Trophoblast cell (in vitro differentiated cells and primary cell): Measurements from ENCODE around the gene NADK.

Experiments used
- DNase-seq, 2 donors: peaks; one replicate each; pipeline ENCODE4 v3.0.0-alpha.2; 2016
- H2AFZ ChIP-seq: 2 replicates; pipeline ENCODE4 v1.6.1; 2013; ENCODE audit warnings: low read length, moderate library complexity, mild to moderate bottlenecking; ENCODE audit not compliant: insufficient read depth, poor library complexity
- H2AK5ac ChIP-seq: 2 replicates; pipeline ENCODE4 v1.6.1; 2013; ENCODE audit warnings: mild to moderate bottlenecking, low read length
- H2BK120ac ChIP-seq: 2 replicates; pipeline ENCODE4 v1.6.1; 2013; ENCODE audit warnings: low read length, mild to moderate bottlenecking, moderate library complexity; ENCODE audit not compliant: insufficient read depth, poor library complexity
- H2BK12ac ChIP-seq: 2 replicates; pipeline ENCODE4 v1.6.1; 2013; ENCODE audit warnings: mild to moderate bottlenecking, low read length, moderate library complexity
- H2BK5ac ChIP-seq: 2 replicates; pipeline ENCODE4 v1.6.1; 2013; ENCODE audit warnings: low read length, low read depth, moderate library complexity, mild to moderate bottlenecking; ENCODE audit not compliant: poor library complexity
- H3K14ac ChIP-seq: 2 replicates; pipeline ENCODE4 v1.6.1; 2013; ENCODE audit warnings: mild to moderate bottlenecking, low read length
- H3K18ac ChIP-seq: 2 replicates; pipeline ENCODE4 v1.6.1; 2013; ENCODE audit warnings: mild to moderate bottlenecking, low read length
- H3K23ac ChIP-seq: 2 replicates; pipeline ENCODE4 v1.6.1; 2013; ENCODE audit warnings: low read length
- H3K27ac ChIP-seq: 2 replicates; pipeline ENCODE4 v1.5.1; 2013; ENCODE audit warnings: low read depth, mild to moderate bottlenecking, inconsistent platforms, low read length, moderate library complexity
- H3K27me3 ChIP-seq: 2 replicates; pipeline ENCODE4 v1.6.1; 2013; ENCODE audit warnings: inconsistent platforms, mild to moderate bottlenecking, low read length, moderate library complexity; ENCODE audit not compliant: insufficient read depth
- H3K36me3 ChIP-seq, 2 experiments: 1 replicate in 1 of 2; 2 replicates in 1 of 2; pipeline ENCODE4 v1.6.1; 2013; ENCODE audit warnings: low read length in 2 of 2, mild to moderate bottlenecking in 2 of 2, moderate library complexity in 1 of 2; ENCODE audit not compliant: insufficient read depth in 2 of 2, control insufficient read depth in 1 of 2
- H3K4ac ChIP-seq: 2 replicates; pipeline ENCODE4 v1.6.1; 2013; ENCODE audit warnings: low read depth, mild to moderate bottlenecking, low read length, moderate library complexity
- H3K4me1 ChIP-seq, 2 experiments: 1 replicate in 1 of 2; 2 replicates in 1 of 2; pipeline ENCODE4 v1.6.1; 2013; ENCODE audit warnings: low read length in 2 of 2, mild to moderate bottlenecking in 2 of 2, moderate library complexity in 1 of 2; ENCODE audit not compliant: insufficient read depth in 2 of 2, control insufficient read depth in 1 of 2
- H3K4me2 ChIP-seq: 2 replicates; pipeline ENCODE4 v1.6.1; 2013; ENCODE audit warnings: inconsistent platforms, mild to moderate bottlenecking, low read length, moderate library complexity
- H3K4me3 ChIP-seq: 2 replicates; pipeline ENCODE4 v1.5.1; 2013; ENCODE audit warnings: mild to moderate bottlenecking, low read depth, low read length, inconsistent platforms
- H3K79me1 ChIP-seq: one replicate; pipeline ENCODE4 v1.6.1; 2013; ENCODE audit warnings: low read length
- H3K79me2 ChIP-seq: 2 replicates; pipeline ENCODE4 v1.6.1; 2013; ENCODE audit warnings: low read length, mild to moderate bottlenecking; ENCODE audit not compliant: control insufficient read depth, insufficient read depth, poor library complexity
- H3K9ac ChIP-seq: 2 replicates; pipeline ENCODE4 v1.6.1; 2013; ENCODE audit warnings: mild to moderate bottlenecking, low read length
- H3K9me3 ChIP-seq: 2 replicates; pipeline ENCODE4 v1.6.1; 2013; ENCODE audit warnings: low read depth, mild to moderate bottlenecking, control low read depth, inconsistent platforms, low read length; ENCODE audit not compliant: insufficient read depth
- H4K12ac ChIP-seq: 2 replicates; pipeline ENCODE4 v1.6.1; 2013; ENCODE audit warnings: low read depth, mild to moderate bottlenecking, low read length, moderate library complexity
- H4K8ac ChIP-seq: 2 replicates; pipeline ENCODE4 v1.6.1; 2013; ENCODE audit warnings: low read depth, mild to moderate bottlenecking, low read length, moderate library complexity
- H4K91ac ChIP-seq: one replicate; pipeline ENCODE4 v1.6.1; 2013; ENCODE audit warnings: low read depth, mild to moderate bottlenecking, low read length, moderate library complexity
- WGBS: extraction: QIAGEN DNeasy Blood & Tissue Kit; methylation state at CpG from one replicate; pipeline ENCODE4 v1.1.7; 2013; ENCODE audit warnings: missing lambda C conversion rate; ENCODE audit not compliant: insufficient read length, insufficient coverage; ENCODE audit errors: extremely low coverage; 5-methylcytosine and 5-hydroxymethylcytosine counted together

Gene NADK

GRCh38 chr1:1757422-1758058 lies 20.7 kb downstream of the NADK start:
- no peak for DNase-seq
- peaks cover 4% of the 10 kb centered on the region for H3K79me1 ChIP-seq
- H2AFZ ChIP-seq: no peak overlapping the region
- no peak overlapping the region for H3K23ac ChIP-seq
- no peak overlapping the region for H3K9ac ChIP-seq
- H3K9me3 ChIP-seq: peaks cover 2% of the 10 kb centered on the region
- peak overlapping the region; percentile 72 for H4K91ac ChIP-seq
- H2BK12ac ChIP-seq: no peak overlapping the region
- no peak overlapping the region for H2BK5ac ChIP-seq
- H3K79me2 ChIP-seq: peaks cover 3% of the 10 kb centered on the region
- H2AK5ac ChIP-seq: peak overlapping the region; percentile 32
- no CpG with 5 or more reads among the region's 25 CpGs for WGBS
- H3K18ac ChIP-seq: peak overlapping the region; percentile 26
- peaks cover 3 to 7% of the 10 kb centered on the region in 2 experiments for H3K4me1 ChIP-seq
- H4K8ac ChIP-seq: no peak overlapping the region
- no peak overlapping the region for H2BK120ac ChIP-seq
- no peak overlapping the region for H3K27ac ChIP-seq
- H3K27me3 ChIP-seq: no peaks in the 10 kb centered on the region
- H3K36me3 ChIP-seq: peaks cover 84 to 93% of the 10 kb centered on the region in 2 experiments
- no peak overlapping the region for H3K4ac ChIP-seq
- no peak overlapping the region for H3K4me3 ChIP-seq
- peak overlapping the region; percentile 22 for H4K12ac ChIP-seq
- no peak overlapping the region for H3K14ac ChIP-seq
- no peak overlapping the region for H3K4me2 ChIP-seq

- no CpG with 5 or more reads among the region's 33 CpGs for whole genome bisulfite sequencing
- peaks cover 4% of the 10 kb centered on the region for H3K79me1 ChIP-seq
Measured at GRCh38 chr1:1756661-1757421, 21.4 kb downstream of the NADK start.

GRCh38 chr1:1755852-1756251 lies 22.4 kb downstream of the NADK start:
- Histone ChIP-seq H2BK120ac (no peak overlapping the region), H3K4ac (no peak overlapping the region), H2AK5ac (no peak overlapping the region), H3K79me1 (peaks cover 4% of the 10 kb centered on the region), H3K23ac (no peak overlapping the region), H3K79me2 (peaks cover 3% of the 10 kb centered on the region), H3K9me3 (peaks cover 2% of the 10 kb centered on the region), H3K4me1 (peaks cover 3 to 7% of the 10 kb centered on the region in 2 experiments), H4K8ac (no peak overlapping the region), H2BK12ac (no peak overlapping the region), H2BK5ac (no peak overlapping the region), H3K27me3 (no peaks in the 10 kb centered on the region), H3K9ac (no peak overlapping the region), H3K4me3 (no peak overlapping the region), H4K12ac (no peak overlapping the region), H3K14ac (no peak overlapping the region), H4K91ac (no peak overlapping the region), H3K27ac (no peak overlapping the region), H3K4me2 (no peak overlapping the region), H3K36me3 (peaks cover 73 to 85% of the 10 kb centered on the region in 2 experiments), H2AFZ (no peak overlapping the region), H3K18ac (no peak overlapping the region)
- no peak for DNase-seq
- WGBS: no CpG with 5 or more reads among the region's 15 CpGs

More at GRCh38 chr1:1756661-1757421, 21.4 kb downstream of the NADK start:
- Histone ChIP-seq H3K4me2 (no peak overlapping the region), H3K27ac (no peak overlapping the region), H3K79me2 (peaks cover 3% of the 10 kb centered on the region), H3K9me3 (peaks cover 2% of the 10 kb centered on the region), H2BK12ac (no peak overlapping the region), H3K36me3 (peaks cover 81 to 94% of the 10 kb centered on the region in 2 experiments), H2BK5ac (no peak overlapping the region), H3K4me1 (peaks cover 3 to 7% of the 10 kb centered on the region in 2 experiments), H3K14ac (no peak overlapping the region), H3K4me3 (no peak overlapping the region), H4K8ac (no peak overlapping the region), H3K27me3 (no peaks in the 10 kb centered on the region), H3K23ac (no peak overlapping the region), H3K9ac (no peak overlapping the region), H3K18ac (peak overlapping the region; percentile 12), H2AK5ac (no peak overlapping the region), H2AFZ (no peak overlapping the region), H2BK120ac (no peak overlapping the region), H3K4ac (no peak overlapping the region), H4K12ac (no peak overlapping the region), H4K91ac (no peak overlapping the region)
- DNase-seq: no peak

GRCh38 chr1:1755426-1755825 lies 22.8 kb downstream of the NADK start:
- Histone ChIP-seq H3K27me3 (no peaks in the 10 kb centered on the region), H3K79me2 (peaks cover 3% of the 10 kb centered on the region), H3K14ac (no peak overlapping the region), H3K27ac (no peak overlapping the region), H3K4me2 (no peak overlapping the region), H2AFZ (no peak overlapping the region), H3K9me3 (peaks cover 2% of the 10 kb centered on the region), H4K91ac (no peak overlapping the region), H4K12ac (no peak overlapping the region), H2BK12ac (no peak overlapping the region), H3K36me3 (peaks cover 69 to 81% of the 10 kb centered on the region in 2 experiments), H3K4me3 (no peak overlapping the region), H3K18ac (no peak overlapping the region), H2BK120ac (no peak overlapping the region), H3K9ac (no peak overlapping the region), H4K8ac (no peak overlapping the region), H3K23ac (no peak overlapping the region), H2AK5ac (no peak overlapping the region), H3K79me1 (peaks cover 4% of the 10 kb centered on the region), H2BK5ac (no peak overlapping the region), H3K4me1 (peaks cover 3 to 7% of the 10 kb centered on the region in 2 experiments), H3K4ac (no peak overlapping the region)
- WGBS: no CpG with 5 or more reads among the region's 19 CpGs
- DNase-seq: no peak
